ENCODE data around the gene ARHGAP26.

The ARHGAP26 gene

GRCh38 chr5:143051244-143052058 lies 281.3 kb downstream of the ARHGAP26 start:
- in situ Hi-C loops (cut with MboI; ENCODE audit: low sequenced_read_pairs) = no loop called here

DNA sequence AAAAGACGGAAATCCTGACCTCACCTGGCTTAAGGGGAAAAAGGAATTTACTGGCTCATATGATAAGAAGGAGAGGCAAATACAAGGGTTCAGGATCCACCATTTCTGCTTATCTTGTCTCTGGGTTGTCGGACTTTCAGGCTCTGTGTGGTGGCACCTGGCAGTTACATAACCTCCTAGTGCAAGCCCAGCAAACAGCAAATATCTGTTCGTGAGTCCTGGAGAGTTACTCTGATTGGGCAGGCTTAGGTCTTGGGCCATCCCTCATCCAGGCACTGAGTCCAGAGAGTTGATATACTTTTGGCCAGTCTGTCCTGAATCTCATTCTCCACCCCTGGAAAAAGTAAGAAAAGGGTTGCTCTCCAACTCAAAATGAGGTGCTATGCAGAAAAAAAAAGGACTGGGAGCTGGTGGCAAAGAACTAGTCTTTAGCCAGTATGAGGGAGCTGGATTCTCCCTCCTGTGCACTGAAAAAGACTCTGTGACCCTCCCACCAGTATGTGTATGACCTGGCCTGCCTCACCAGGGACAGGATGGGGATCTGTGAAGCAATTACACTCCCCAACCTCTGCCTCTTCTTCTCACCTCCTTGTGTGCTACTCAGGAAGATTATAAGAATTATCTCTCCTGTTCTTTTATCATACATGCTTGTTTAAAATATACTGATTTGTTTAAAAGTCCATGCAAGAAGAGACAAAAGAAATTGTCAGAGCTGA lies 282.9 kb downstream of the ARHGAP26 start:
- in situ Hi-C loops (cut with MboI; ENCODE audit: low sequenced_read_pairs) = no loop called here

DNA sequence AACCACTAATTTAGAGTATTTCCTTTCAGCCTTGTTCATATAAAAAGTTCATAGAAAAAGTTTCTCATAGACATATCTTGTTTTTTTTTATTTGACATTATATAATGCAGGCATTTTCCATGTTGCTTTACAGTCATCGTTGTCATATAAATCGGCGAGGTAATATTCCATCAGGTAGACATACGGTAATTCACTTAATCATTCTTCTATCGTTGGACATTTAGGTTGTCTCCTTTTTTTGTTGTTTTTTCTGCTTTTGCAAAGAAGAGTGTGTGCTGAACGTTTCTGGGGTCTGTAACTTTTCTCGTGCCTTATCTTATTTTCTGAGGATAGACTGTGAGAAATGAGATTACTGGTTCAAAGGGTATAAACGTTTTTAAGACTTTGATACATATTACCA lies 283.6 kb downstream of the ARHGAP26 start:
- in situ Hi-C loops (cut with MboI; ENCODE audit: low sequenced_read_pairs) = no loop called here

DNA sequence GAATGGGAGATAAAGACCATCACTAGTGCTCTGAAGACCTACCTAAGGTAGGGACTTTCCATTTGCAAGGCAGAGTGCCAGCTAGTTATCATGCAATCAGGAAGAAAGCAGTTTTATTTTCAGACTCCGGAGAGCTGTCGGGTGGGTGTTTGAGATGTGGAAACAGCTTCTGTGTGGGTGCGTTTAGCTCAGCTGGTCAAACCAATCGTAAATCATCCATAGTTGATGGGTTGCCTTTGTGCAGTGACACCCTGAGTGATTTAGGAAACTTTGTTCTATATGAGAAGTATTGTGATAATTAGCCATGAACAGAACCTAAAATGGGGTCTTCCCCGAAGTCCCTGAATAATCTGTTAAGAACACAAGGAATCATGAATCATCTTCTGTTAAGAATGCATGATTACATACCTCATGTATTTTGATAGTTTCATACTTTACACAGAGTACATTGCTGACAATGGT lies 284.3 kb downstream of the ARHGAP26 start:
- in situ Hi-C loops (cut with MboI; ENCODE audit: low sequenced_read_pairs) = no loop called here

- in situ Hi-C loops (cut with MboI; ENCODE audit: low sequenced_read_pairs) = no loop called here
Observed at GRCh38 chr5:143055596-143056338, 285.6 kb downstream of the ARHGAP26 start.

GRCh38 chr5:143056339-143056704 lies 286.1 kb downstream of the ARHGAP26 start:
- in situ Hi-C loops (cut with MboI; ENCODE audit: low sequenced_read_pairs) = no loop called here

- in situ Hi-C loops (cut with MboI; ENCODE audit: low sequenced_read_pairs) = no loop called here
Observed at GRCh38 chr5:143056792-143057579, 286.8 kb downstream of the ARHGAP26 start.

- in situ Hi-C loops (cut with MboI; ENCODE audit: low sequenced_read_pairs) = no loop called here
Observed at GRCh38 chr5:143057580-143057999, 287.4 kb downstream of the ARHGAP26 start.

GRCh38 chr5:143059355-143059754 lies 289.2 kb downstream of the ARHGAP26 start:
- in situ Hi-C loops (cut with MboI; ENCODE audit: low sequenced_read_pairs) = no loop called here

- in situ Hi-C loops (cut with MboI; ENCODE audit: low sequenced_read_pairs) = no loop called here
Observed at GRCh38 chr5:143059976-143060765, 290.0 kb downstream of the ARHGAP26 start.

DNA sequence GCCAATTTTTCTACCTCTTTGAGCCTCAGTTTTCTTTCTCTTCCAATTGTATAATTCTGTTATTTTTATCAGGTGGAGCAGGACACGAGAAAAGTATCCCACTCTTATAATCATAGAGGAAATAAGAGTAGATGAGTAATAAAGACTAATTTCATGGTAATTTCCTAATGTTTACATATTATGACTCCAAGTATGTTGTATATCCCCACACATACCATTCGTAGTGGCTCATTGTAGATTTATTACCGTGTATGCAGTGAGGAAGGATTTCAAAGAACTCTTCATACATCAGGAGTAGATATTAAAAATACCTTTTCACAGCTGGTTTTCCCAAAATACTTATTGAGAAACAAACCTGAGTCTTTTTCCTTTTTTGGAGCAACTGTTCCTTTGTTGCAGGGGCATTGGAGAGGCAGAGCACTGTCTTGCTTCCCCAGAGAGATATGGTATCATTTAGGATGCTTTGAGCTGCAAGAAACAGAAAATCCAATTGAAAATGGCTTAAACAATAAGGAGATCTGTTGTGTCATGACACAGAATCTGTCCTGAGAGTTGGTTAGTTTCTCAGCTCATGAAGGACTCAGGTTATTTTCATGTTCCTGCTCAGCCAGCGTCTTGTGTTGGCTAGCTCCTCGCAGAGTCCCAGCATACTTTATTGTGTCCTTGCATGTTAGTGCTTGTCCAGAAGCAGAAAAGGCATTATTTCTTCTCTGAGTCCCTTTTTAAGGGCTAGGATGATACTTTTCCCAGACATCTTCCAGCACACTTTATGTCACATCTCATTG lies 291.2 kb downstream of the ARHGAP26 start:
- in situ Hi-C loops (cut with MboI; ENCODE audit: low sequenced_read_pairs) = no loop called here

DNA sequence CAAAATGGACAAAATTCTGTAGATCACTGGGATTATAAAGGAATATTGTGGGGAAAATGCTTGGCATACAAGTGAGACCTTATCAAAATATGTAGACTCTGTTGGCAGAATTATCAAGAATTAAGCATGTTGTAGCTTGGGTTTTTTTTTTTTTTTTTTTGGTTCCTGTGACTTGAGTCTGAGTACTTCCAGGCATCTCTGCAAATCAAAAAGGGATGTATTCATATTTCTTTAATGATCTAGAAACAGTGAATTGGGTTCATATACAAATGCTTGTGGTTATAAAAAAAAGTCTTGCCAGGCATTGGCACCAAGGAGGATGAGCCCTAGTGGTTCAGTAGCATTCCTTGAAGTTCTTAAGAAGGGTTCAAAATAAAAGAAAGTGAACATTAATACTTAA lies 292.2 kb downstream of the ARHGAP26 start:
- in situ Hi-C loops (cut with MboI; ENCODE audit: low sequenced_read_pairs) = no loop called here

DNA sequence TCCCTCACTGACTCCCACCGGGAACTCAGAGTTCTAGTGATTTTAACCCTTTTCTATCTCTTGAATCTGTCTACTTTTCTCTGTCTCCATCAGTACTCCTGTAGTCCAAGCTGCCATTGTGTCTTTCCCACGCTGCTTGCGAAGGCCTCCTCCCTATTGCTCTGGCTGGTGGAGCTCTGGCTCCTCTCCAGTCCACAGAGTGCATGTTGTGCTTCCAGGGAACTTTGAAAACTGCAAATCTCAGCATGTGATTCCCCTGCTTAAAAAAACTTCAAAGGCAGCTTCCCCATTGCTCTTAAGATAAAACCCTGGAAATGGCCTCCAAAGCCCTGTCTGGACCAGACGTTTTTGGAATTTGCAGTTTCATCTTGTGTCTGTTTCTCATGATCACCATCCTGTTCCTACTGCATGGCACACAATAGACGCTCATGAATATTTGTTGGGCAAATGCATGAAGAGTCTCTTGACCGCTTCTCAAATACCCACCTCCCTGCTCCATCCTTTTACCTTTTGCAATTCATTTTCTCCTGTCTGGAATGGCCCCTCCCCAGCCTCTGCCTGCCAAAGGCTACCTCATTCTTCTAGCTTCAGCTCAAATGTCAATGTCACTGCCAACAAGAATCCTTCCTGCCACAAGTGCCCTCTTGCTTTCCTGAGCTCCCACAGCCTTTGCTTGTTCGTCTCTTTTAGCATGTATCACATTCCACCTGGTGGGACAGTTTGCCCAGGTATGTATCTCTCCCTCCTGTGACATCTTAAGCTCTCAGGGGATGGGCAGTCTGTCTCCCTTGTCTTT lies 293.2 kb downstream of the ARHGAP26 start:
- in situ Hi-C loops (cut with MboI; ENCODE audit: low sequenced_read_pairs) = no loop called here

DNA sequence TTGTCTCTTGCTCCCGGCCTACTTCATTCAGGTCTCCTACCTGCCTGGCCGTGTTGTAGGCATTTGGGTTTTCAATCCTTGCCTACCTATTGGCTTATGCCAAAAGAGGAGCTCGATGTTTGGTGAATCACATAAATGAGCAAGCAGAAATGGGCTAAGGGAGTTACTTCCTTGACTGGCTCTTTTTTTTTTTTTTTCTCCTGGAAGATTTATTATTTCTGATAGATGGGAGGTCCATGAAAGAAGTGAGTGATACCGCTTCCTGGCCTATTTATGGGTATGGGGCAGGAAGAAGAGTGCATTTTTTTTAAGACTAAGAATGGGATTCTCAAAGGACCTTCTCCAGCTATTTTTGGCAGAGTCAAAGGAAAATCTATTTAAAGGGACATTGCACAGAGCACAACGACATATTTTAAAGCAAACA lies 294.1 kb downstream of the ARHGAP26 start:
- in situ Hi-C loops (cut with MboI; ENCODE audit: low sequenced_read_pairs) = no loop called here

DNA sequence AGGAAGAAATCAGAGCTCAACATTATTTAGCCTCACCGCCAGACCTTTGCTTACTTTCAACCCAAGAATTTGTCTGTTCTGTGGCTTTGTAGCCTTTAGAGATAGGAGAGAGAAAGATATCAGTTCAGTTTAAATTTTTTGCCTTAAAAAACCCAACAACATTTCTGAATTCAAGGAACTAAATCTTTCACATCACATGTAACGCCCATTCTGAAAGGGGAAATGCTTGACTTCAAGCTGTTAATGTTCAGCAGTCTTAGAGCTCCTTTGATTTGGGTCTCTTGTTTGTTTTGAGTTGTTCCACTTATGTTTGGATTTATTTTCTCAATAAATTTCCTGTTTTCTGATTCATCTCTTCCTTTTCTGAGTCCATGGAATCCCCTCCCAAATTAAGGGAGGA lies 294.5 kb downstream of the ARHGAP26 start:
- in situ Hi-C loops (cut with MboI; ENCODE audit: low sequenced_read_pairs) = no loop called here

- in situ Hi-C loops (cut with MboI; ENCODE audit: low sequenced_read_pairs) = no loop called here
Observed at GRCh38 chr5:143065185-143065965, 295.2 kb downstream of the ARHGAP26 start.

DNA sequence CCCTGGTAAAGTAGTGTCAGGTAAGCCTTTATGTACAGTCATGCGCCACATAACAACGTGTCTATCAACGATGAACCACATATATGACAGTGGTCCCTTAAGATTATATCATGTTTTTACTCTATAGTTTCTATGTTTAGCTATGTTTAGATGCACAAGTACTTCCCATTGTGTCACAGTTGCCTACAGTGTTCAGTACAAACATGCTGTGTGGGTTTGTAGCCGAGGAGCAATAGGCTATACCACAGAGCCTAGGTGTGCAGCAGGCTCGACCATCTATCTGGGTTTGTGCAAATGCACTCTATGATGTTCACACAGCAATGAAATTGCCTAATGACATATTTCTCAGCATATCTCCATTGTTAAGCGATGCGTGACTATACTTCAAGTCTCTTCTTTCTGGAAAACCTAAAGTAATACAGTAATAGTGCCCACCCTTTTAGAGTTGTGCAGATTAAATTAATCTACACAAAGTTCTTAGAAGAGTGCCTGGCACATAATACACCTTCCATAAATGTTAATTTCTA lies 295.9 kb downstream of the ARHGAP26 start:
- in situ Hi-C loops (cut with MboI; ENCODE audit: low sequenced_read_pairs) = no loop called here
